Progenitor cell of endocrine pancreas (in vitro differentiated cells): Measurements from ENCODE around the gene GRIA3. TPM values are rescaled to one million over a fixed set of nuclear protein-coding genes. Genes with fewer than 3 reads are reported as not detected.

Experiments used
- DNase-seq: peaks from one replicate; pipeline ENCODE4 v3.0.0; 2021; ENCODE audit warnings: low spot score; ENCODE audit not compliant: unreplicated experiment
- H3K27ac Mint-ChIP-seq: 2 replicates; pipeline ENCODE4 v1.8.0; 2021; ENCODE audit warnings: mild to moderate bottlenecking, moderate library complexity, mixed read lengths
- H3K27me3 Mint-ChIP-seq: 2 replicates; pipeline ENCODE4 v1.8.0; 2021; ENCODE audit warnings: mixed read lengths
- H3K36me3 Mint-ChIP-seq: 2 replicates; pipeline ENCODE4 v1.8.0; 2022; ENCODE audit warnings: mixed read lengths; ENCODE audit not compliant: insufficient read depth
- H3K4me1 Mint-ChIP-seq: 2 replicates; pipeline ENCODE4 v1.8.0; 2021; ENCODE audit warnings: low read depth, mixed read lengths
- H3K4me3 Mint-ChIP-seq: 2 replicates; pipeline ENCODE4 v1.8.0; 2021; ENCODE audit warnings: low read depth, mild to moderate bottlenecking, moderate library complexity, mixed read lengths
- H3K9me3 Mint-ChIP-seq: 2 replicates; pipeline ENCODE4 v1.8.0; 2021; ENCODE audit warnings: low read depth, mixed read lengths
- total RNA-seq: library from RNA; stranded (reverse); gene quantifications from 2 replicates; pipeline ENCODE4 v1.2.1, GENCODE V29; 2021
- TF ChIP-seq, protein P1 (sequence below): fragments of 200-600 bp; sonication (generic); IDR thresholded peaks from one replicate; pipeline ENCODE4 v1.5.0; 2021; ENCODE audit warnings: antibody characterized with exemption, mild to moderate bottlenecking; ENCODE audit not compliant: unreplicated experiment

Gene GRIA3
- total RNA-seq, 1 donor from 2014 or later, result 2.5 TPM

DNA sequence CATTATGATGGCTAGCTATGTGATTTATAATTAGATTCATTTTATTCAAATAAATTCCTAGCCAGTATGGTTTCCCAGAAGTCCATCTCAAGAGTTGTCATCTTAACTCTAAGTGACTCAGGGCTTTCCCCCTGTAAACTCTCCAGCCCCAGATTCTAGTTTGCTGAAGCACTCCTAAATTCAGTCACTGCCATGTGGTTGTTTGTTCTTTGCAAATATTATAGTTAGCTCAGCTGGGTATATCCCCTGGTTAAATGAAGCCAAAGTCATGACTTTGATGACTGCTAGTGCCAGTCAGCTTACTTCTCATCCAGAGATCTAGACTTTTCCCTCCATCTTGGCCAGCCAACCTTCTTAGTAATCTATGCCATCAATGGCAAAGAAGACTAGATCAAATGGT, 126.0 kb downstream of the GRIA3 start:
- peaks cover 3% of the 10 kb centered on the region for H3K4me1 Mint-ChIP-seq
- no peaks in the 10 kb centered on the region for H3K27me3 Mint-ChIP-seq
- TF ChIP-seq, protein P1, sequence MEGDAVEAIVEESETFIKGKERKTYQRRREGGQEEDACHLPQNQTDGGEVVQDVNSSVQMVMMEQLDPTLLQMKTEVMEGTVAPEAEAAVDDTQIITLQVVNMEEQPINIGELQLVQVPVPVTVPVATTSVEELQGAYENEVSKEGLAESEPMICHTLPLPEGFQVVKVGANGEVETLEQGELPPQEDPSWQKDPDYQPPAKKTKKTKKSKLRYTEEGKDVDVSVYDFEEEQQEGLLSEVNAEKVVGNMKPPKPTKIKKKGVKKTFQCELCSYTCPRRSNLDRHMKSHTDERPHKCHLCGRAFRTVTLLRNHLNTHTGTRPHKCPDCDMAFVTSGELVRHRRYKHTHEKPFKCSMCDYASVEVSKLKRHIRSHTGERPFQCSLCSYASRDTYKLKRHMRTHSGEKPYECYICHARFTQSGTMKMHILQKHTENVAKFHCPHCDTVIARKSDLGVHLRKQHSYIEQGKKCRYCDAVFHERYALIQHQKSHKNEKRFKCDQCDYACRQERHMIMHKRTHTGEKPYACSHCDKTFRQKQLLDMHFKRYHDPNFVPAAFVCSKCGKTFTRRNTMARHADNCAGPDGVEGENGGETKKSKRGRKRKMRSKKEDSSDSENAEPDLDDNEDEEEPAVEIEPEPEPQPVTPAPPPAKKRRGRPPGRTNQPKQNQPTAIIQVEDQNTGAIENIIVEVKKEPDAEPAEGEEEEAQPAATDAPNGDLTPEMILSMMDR, result no peak
- no peak for DNase-seq
- H3K9me3 Mint-ChIP-seq, result peaks cover 14% of the 10 kb centered on the region
- no peak overlapping the region for H3K27ac Mint-ChIP-seq
- no peaks in the 10 kb centered on the region for H3K36me3 Mint-ChIP-seq
- H3K4me3 Mint-ChIP-seq, result no peak overlapping the region

DNA sequence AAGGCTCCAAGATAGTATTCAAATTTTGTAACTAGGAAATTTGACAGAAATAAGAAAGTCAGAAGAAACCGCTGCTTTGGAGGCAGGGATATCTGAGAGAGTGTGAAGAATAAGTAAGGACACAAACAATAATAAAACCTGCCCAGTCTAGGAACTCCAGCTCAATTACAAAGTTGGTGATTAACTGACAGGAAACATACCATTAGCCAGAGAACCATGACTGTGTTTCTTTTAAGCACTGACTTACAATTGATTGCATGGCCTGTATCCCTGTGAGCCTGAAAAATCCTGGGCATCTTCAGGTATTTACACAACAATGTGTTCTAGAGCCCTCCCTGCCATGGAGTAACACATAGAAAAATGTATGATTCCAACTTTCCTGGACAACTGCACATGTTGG, 127.4 kb downstream of the GRIA3 start:
- Mint-ChIP-seq H3K4me1 (peaks cover 3% of the 10 kb centered on the region), H3K27me3 (no peaks in the 10 kb centered on the region), H3K9me3 (peaks cover 20% of the 10 kb centered on the region), H3K4me3 (no peak overlapping the region), H3K27ac (no peak overlapping the region), H3K36me3 (no peaks in the 10 kb centered on the region)
- DNase-seq, result no peak
- TF ChIP-seq, protein P1, result no peak

DNA sequence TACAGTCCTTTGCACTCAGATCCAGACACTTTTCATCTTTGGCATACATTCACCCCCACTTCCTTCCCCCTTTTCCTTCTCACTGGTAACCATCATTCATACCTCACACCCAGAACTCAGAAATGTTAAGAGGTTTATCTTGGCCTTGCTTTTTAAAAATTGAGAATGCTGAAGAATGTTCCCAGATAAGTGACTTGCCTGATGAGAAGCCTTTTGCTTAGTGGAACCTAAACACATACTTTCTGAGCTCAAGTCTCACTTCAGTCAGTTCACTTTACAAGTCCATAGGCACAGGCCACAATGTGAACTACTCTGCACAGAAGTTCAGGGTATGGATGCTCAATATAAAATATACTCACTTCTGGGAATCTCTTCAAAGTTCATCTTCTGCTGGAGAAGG, 129.4 kb downstream of the GRIA3 start:
- Mint-ChIP-seq H3K36me3 (peaks cover 1% of the 10 kb centered on the region), H3K4me3 (no peak overlapping the region), H3K4me1 (peaks cover 3% of the 10 kb centered on the region), H3K27me3 (no peaks in the 10 kb centered on the region), H3K9me3 (peaks cover 34% of the 10 kb centered on the region), H3K27ac (no peak overlapping the region)
- TF ChIP-seq, protein P1, result no peak
- no peak for DNase-seq

DNA sequence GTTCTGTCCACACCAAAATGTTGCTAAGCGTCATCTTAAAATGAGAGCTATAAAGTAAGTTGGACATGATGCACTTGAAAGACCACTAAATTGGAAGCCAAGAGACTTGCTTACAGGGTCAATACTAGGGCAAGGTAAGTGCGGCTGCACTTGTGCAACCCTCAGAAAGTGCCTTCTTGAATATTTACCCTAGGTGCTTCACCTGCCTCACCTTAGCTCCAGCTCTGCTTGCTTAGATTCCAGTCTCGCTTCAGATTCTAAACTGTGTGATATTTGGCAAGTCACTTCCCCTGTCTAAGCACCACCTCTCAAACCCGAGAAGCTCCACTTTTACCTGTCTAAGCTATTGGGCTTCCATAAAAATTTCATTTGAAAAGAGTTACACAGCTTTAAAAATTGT, 136.5 kb downstream of the GRIA3 start:
- no peak overlapping the region for H3K27ac Mint-ChIP-seq
- H3K4me1 Mint-ChIP-seq, result peaks cover 8% of the 10 kb centered on the region
- DNase-seq, result no peak
- peaks cover 38% of the 10 kb centered on the region for H3K9me3 Mint-ChIP-seq
- no peaks in the 10 kb centered on the region for H3K27me3 Mint-ChIP-seq
- TF ChIP-seq, protein P1, result no peak
- H3K36me3 Mint-ChIP-seq, result peaks cover 1% of the 10 kb centered on the region
- no peak overlapping the region for H3K4me3 Mint-ChIP-seq

DNA sequence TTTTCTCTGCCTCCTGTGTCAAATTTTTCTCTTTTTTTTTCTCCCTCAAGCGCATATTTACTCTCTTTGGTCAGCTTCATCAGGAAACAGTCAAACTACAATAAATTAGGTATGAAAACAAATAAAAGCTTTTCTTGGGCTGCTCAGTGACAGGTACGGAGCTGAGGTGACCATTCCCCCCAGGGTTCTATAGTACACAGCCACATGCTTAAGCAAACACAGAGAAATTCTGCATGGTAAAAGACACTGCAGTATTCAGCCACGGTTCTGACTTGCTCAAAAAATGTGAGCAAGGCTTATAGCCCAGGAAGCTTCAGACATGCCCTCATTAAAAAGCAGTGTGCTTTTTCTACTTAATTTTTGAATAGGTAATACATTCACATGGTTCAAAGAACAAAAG, 138.5 kb downstream of the GRIA3 start:
- Mint-ChIP-seq H3K9me3 (peaks cover 32% of the 10 kb centered on the region), H3K27ac (peak overlapping the region; percentile 67), H3K27me3 (no peaks in the 10 kb centered on the region), H3K36me3 (no peaks in the 10 kb centered on the region), H3K4me3 (peak overlapping the region; percentile 38), H3K4me1 (peaks cover 8% of the 10 kb centered on the region)
- TF ChIP-seq, protein P1, result no peak
- DNase-seq, result no peak
